Activated CD4-positive, alpha-beta T cell treated with anti-CD3 and anti-CD28 coated beads for 1 hour (primary cell): Measurements from ENCODE around the gene ASB6.

Experiments used
- DNase-seq: peaks from one replicate; pipeline ENCODE4 v3.0.0-alpha.2; 2020

ASB6 gene

DNA sequence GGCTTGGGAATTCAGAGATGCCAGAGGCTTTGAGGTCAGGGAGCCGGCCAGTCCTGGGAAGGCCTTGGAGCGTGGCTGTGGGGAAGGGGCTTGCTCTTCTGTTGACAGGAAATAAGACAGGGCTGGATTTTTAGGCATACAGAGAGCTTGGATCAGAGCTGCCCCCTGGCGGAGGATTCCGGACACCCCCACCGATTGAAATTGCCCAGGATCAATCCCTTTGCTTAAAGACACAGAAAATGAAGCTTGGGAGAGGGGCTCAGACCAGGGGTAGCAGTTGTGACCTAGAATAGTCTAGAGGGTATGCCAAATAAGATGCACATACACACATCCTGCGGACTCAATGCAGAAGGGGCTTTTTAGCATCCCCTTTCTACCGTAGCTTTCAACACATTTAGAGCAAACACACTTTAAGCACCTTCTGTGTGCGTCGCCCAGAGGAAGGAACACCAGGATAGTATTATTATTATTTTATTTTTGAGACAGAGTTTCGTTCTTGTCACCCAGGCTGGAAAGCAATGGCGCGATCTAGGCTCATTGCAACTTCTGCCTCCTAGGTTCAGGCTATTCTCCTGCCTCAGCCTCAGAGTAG is 17.7 kb downstream of the ASB6 start:
- peak; percentile 48 for DNase-seq

GRCh38 chr9:129623331-129623730 is 18.6 kb downstream of the ASB6 start:
- no peak for DNase-seq

DNA sequence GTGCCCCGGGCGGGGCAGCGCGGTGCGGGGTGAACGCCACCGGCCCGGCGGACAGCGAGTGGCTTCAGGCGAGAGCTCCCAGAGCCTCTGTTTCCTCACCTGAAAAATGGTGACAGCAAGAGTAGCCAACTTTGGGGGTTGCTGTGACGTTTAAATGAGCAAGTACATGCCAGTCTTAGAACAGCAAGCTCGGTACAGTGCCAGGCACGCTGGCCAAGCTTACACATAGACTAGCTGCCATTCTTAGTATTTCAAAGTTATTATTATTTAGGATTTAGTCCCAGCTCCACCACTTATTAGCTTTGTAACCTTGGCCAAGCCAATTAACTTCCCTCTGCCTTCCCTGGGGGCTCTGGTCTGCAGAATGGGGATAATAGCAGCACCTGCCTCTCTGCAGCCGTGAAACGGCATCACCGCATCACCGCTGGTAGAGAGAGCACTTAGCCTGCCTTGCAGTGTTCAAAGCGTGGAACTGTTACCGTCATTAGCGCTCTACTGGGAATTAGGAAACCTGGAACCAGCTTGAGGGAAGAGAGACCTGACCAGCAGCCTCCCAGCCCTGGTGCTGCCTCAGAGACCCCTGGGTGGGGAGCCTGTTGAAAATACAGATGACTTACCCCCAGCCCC is 21.2 kb downstream of the ASB6 start, which contains the start of gene C9orf50:
C9orf50 (minus strand) TSS at position 433 of the 627 bp plus-strand sequence. CDS start 527 bp downstream, outside the sequence.
- DNase-seq = no peak

GRCh38 chr9:129619787-129620668 is 21.9 kb downstream of the ASB6 start:
- DNase-seq = no peak

DNA sequence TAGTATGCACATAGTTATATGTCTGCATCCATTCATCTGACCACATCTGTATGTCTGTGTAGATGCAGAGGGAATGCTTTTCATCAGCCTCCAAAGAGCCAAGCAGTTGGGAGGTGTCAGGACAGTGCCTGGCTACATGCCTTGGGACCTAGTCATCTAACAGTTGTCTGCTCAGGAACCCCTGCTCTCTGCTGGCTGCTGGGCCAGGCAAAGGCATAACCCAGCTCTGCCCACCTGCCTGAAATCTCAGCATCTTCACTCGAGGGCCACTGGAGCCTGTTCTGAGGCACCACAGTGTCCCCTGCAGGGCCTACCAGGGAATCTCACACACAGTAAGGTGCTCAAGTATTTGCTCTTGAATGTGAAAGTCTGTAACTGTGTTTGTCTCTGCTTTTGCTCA is 24.8 kb downstream of the ASB6 start:
- DNase-seq = no peak

DNA sequence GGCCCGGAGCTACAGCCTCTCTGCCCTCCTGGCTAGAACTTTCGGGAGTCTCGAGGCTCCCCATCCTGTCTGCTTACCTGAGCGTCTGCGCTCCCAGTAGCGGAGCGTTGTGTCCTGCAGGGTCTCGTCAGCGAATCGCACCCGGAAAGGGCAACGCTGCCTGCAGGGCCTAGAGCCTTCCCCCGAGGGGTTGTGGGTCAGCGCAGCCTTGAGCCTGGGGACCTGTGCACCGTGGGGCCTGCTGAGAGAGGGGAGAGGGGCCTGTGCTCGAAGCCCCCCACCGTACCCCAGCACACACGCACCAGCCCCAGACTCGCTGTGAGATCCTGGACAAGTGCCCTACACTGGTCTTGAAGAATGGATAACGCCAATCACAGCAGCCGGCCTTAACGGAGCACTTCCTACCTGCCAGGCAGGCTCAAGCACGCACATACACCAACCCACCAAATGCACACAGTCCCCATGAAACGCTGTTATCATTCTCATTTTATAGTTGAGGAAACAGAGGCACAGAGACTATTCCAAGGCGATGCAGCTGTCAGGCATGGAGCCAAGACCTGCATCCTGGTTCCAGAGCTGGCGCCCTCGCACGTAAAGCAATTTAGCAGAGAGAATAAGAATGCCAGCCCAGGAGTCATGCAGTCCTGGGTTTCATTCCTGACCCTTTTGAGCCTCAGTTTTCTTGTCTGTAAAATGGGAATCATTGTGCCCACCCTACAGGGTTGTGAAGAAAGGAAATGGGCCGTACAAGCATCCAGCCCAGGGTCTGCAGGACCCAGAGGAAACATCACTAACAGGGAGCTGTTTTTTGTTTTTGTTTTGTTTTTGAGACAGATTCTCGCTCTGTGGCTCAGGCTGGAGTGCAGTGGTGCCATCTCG is 26.3 kb downstream of the ASB6 start:
- DNase-seq = no peak

DNA sequence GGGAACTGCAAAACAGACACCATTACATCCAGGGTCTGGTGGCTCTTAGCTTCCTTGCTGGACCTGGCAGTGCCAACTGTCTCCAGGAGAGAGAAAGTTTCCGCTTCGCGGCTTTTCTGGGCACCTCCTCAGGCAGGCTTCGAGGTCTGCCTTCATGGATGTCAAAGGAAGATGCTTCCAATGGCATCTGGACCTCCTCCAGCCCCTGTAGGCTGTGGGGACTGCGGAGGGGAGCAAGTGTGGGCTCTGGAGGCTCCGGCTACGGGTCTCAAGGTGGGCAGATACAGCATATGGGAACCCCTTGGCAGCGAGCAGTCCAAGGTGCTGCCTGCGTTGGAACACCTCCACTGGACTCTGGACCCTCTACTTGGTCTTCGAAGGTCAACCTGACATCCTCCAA is 27.0 kb downstream of the ASB6 start:
- no peak for DNase-seq

GRCh38 chr9:129613520-129614175 is 28.3 kb downstream of the ASB6 start:
- no peak for DNase-seq

DNA sequence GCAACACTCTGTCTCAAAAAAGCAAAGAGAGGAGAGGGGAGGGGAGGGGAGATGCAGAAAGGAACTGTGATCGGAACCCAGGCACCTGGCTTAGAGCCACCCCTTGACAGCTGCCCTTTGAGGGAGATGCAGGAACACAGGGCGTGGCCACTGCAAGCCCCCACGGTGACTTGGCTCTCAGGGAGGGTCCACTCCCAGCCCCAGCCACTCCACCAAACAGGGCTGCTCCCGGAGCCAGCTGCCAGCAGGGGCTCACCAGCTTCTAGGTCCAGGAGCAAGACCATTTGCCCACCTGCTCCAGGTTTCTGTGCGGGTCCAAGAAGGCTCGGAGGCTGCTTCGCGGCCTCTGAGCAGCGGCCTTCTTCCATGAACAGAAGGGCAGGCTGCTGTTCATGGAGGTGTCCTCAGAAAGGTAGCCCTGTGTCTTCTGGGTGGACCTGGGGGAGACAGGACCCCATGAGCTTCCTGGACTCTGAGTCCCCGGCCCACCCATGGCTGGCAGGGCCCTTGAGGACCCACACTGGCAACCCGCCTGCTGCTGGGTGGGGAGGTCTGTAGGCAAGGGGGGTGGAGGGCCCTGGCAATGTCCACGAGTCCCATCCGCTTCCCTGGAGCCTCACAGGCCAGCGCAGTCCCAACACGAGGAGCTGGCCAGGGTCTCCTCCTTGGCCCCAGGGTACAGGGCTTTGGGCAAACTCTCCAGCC is 29.0 kb downstream of the ASB6 start:
- DNase-seq = no peak

DNA sequence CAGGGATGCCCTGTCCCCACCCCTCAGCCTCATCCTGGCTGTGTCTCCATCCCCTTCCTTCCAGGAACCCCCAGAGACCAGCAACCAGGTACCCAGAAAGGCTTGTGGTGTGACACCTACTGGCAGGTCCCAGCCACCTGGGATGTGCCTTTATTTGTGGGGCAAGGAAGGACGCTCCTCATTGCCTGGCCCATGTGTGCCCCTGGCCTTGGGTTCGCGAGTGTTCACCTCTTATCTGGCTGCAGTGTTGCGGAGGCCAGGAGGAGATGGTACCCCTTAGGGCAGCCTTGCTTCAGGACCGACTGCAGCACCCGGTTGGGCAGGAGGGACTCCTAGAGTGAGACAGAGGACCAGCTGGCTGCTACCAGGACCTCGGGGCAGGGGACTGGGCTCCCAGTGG is 29.8 kb downstream of the ASB6 start:
- DNase-seq = no peak

DNA sequence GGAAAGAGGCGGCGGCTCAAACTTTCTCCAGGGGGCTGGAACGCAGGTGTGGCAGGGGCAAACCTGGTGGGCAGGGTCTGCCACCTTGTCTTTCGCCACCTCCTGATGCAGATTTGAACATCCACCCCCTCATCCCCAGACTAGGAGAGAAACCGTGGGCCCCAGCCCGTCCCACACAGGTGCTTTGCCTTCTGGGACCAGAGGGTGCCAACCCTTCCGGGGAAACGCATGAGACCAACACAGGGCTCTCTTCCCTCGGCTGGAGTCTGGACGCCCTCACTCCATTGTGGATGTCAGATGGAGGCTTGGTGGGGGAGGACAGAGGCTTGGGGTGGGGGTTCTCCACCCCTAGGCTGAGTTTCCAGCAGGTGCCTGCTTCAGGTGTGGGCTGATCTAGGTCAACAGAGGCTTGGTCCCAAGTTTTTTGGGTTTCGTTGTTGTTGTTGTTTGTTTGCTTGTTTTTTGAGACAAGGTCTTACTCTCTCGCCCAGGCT is 30.6 kb downstream of the ASB6 start:
- no peak for DNase-seq

DNA sequence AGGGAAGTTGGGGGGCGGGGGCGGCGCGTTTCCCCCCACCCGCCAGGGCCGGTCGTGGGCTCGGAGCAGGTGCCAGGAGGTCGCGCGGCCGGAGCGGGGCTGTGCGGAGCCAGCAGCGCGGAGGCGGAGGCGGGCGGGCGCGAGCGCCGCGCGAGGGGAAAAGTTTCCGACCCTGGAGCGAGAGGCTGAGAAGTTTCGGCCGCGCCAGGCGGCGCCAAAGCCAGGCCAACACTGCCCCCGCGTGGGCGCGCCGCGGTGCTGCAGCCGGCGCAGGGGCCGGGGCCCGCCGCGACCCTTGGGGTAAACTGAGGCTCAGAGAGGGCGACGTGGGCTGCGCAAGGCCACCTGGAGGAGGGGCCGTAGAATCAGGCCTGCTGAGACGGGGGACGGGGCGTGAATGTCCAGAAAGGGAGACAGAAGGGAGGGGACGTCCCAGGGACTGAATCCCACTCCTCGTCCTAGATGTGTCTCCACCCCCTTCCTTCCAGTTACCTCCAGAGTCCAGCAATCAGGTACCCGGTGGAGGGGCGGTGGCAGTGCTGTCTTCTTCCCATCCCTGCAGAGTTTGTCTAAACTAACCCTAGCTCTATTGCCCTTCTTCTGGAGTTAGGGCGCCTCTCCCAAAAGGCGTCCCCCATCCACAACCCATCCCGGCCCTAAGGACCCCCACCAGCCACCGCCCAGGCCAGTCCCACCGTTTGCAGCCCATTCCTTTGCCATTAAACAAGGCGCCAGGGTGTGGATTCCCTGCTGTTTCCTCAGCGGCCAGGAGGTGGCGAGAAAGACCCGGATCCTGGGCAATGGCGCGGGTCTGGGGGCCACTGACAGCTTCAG is 31.3 kb downstream of the ASB6 start:
- DNase-seq = peak; percentile 64

- no peak for DNase-seq
Measured at GRCh38 chr9:129610213-129610472, 31.8 kb downstream of the ASB6 start.

- peak; percentile 31 for DNase-seq
Measured at GRCh38 chr9:129609486-129610212, 32.3 kb downstream of the ASB6 start.

DNA sequence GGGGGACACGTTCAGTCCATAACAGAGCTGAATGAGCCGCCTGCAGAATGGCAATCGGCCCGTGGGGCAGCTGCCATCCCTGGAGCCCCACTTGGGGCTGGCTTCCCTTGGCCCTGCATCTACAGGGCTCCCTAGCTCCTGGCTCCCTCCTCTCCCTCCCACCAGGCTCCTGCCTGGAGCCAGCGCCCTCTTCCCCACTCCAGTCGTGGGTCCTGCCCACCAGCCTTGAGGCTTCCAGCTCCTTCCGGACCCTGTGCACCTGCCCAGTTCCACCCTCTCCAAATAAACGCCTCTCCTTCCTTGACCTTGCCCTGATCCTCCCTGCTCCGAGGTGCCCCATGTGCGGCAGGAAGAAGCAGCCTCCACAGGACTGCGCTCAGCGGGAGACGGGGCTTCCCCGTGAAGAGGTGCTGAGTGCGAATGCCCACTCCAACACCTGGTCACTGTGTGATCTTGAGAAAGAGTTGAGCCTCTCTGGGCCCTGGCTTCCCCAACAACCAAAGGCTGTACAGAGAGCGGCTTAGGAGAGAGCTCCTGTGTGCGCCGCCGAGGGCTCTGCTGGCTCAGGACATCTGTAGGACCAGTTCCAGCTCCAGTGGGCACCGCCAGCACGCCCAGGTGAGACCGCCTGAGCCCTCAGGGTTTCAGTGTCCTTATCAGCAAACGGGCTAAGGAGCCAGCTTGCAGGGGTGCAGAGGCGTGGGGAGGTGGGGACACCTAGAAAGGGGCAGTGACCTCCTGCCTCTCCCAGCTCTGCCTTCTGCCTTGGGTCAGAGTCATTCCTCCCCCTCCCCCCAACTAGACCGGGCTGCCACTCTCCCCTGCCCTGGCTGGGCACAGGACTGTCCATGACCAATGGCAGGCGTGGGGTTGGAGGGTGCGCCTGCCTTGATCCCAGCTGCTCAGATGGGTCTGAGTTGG is 33.1 kb downstream of the ASB6 start:
- no peak for DNase-seq

GRCh38 chr9:129607027-129607387 is 34.9 kb downstream of the ASB6 start:
- DNase-seq = no peak

GRCh38 chr9:129606161-129607026 is 35.6 kb downstream of the ASB6 start:
- no peak for DNase-seq

DNA sequence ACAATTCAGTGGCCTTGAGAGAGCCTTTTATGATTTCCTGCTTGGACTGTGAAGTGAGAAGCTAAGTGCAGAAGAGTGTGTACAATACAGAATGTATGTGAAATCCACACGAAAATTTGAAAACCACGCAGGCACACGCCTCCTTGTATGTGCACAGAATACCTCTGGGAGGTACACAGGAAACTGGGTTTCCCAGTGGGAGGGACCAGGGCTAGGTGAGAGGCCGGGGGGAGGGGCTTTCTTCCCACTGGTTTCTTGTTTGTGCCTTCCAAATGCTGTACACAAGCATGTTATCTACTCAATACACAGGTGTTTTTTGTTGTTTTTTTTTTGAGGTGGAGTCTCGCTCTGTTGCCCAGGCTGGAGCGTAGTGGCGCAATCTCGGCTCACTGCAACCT is 37.2 kb downstream of the ASB6 start:
- DNase-seq = no peak
